GM12878 (cell line): ENCODE measurements around the gene BMPR2. TPM values are rescaled to one million over a fixed set of nuclear protein-coding genes. Genes with fewer than 3 reads are reported as not detected.

Experiments
- ATAC-seq: fragments of 200-7000 bp; cut with Tn5 transposase; 3 replicates; pipeline ENCODE4 v1.9.1; 2020; ENCODE audit warnings: mild to moderate bottlenecking, moderate library complexity
- BruUV-seq: library from RNA; stranded (reverse); fragments of 400-500 nt; replicated peaks from 2 replicates; lab custom pipeline; 2021; lab: Mats Ljungman, UMichigan
- CTCF ChIA-PET: fragments of 300-600 bp; sonication (Branson Sonifier 250); formaldehyde crosslinking; extraction: SDS; loops from one replicate; lab custom pipeline; 2021; ENCODE audit warnings: inconsistent platforms; lab: Yijun Ruan, JAX
- POLR2A ChIA-PET: fragments of 350-600 bp; formaldehyde crosslinking; extraction: SDS; loops from one replicate; lab custom pipeline; 2021; ENCODE audit warnings: inconsistent platforms; lab: Charles Lee
- RAD21 ChIA-PET: fragments of 300-600 bp; sonication (Branson Sonifier 250); formaldehyde crosslinking; loops from one replicate; lab custom pipeline; 2023; ENCODE audit warnings: antibody characterized with exemption; ENCODE audit not compliant: unreplicated experiment; lab: Charles Lee
- SMC1A ChIA-PET: fragments of 300-600 bp; sonication (Branson Sonifier 250); formaldehyde crosslinking; loops from one replicate; lab custom pipeline; 2023; ENCODE audit not compliant: unreplicated experiment, uncharacterized antibody; lab: Charles Lee
- DNase-seq: peaks from one replicate; pipeline ENCODE4 v3.0.0-alpha.2; 2011; ENCODE audit warnings: low read depth, low spot score
- FAIRE-seq: peaks from 3 replicates; lab custom pipeline; 2011; peaks lifted over from hg19 to GRCh38; lab: Jason Lieb, UNC
- H2AFZ ChIP-seq: 2 replicates; pipeline ENCODE4 v1.6.0; 2011; ENCODE audit warnings: low read depth, low read length, control low read depth; ENCODE audit not compliant: control insufficient read depth
- H3K27ac ChIP-seq: 2 replicates; pipeline ENCODE4 v1.5.1; 2011; ENCODE audit warnings: control low read depth; ENCODE audit not compliant: control insufficient read depth, insufficient read depth
- H3K27me3 ChIP-seq, 2 experiments: replicated peaks in 1 of 2; 2 replicates each; pipeline versions ENCODE4 v1.6.0 to v1.6.1; 2011; ENCODE audit warnings: low read length in 1 of 2; ENCODE audit not compliant: control insufficient read depth in 2 of 2, insufficient read depth in 2 of 2
- H3K36me3 ChIP-seq, 2 experiments: 2 replicates each; pipeline ENCODE4 v1.5.1; 2011; ENCODE audit warnings: low read length in 1 of 2; ENCODE audit not compliant: control insufficient read depth in 2 of 2, insufficient read depth in 2 of 2
- H3K4me1 ChIP-seq: 2 replicates; pipeline ENCODE4 v1.6.1; 2011; ENCODE audit warnings: mild to moderate bottlenecking, low read length, moderate library complexity, mixed read lengths; ENCODE audit not compliant: control insufficient read depth, insufficient read depth
- H3K4me2 ChIP-seq: 2 replicates; pipeline ENCODE4 v1.6.0; 2011; ENCODE audit warnings: control low read depth; ENCODE audit not compliant: control insufficient read depth, insufficient read depth
- H3K4me3 ChIP-seq: fragments of 200-600 bp; sonication (generic); 2 replicates; pipeline ENCODE4 v1.5.1; 2016
- H3K79me2 ChIP-seq: 2 replicates; pipeline ENCODE4 v1.6.0; 2011; ENCODE audit warnings: low read length; ENCODE audit not compliant: control insufficient read depth, insufficient read depth
- H3K9ac ChIP-seq: 2 replicates; pipeline ENCODE4 v1.8.0; 2011; ENCODE audit warnings: low read length, control low read depth, mixed read lengths; ENCODE audit not compliant: control insufficient read depth, insufficient read depth
- H3K9me3 ChIP-seq: replicated peaks from 3 replicates; pipeline ENCODE4 v1.5.1; 2011; ENCODE audit warnings: mild to moderate bottlenecking, low read length; ENCODE audit not compliant: control insufficient read depth, insufficient read depth
- H4K20me1 ChIP-seq: 2 replicates; pipeline ENCODE4 v1.6.0; 2011; ENCODE audit not compliant: control insufficient read depth, insufficient read depth
- BCL3 ChIP-seq: IDR thresholded peaks from 2 replicates; pipeline ENCODE4 v1.6.1; 2011; ENCODE audit warnings: borderline replicate concordance, low read depth, mild to moderate bottlenecking, moderate library complexity, low read length; ENCODE audit not compliant: insufficient read depth, poor library complexity, severe bottlenecking
- BRCA1 ChIP-seq: IDR thresholded peaks from 2 replicates; pipeline ENCODE4 v1.6.1; 2011; ENCODE audit warnings: low read depth, low read length, improper control_type of control experiment
- FOS ChIP-seq: IDR thresholded peaks from 3 replicates; pipeline ENCODE4 v1.6.1; 2011; ENCODE audit warnings: borderline replicate concordance; ENCODE audit not compliant: insufficient read length; ENCODE audit errors: extremely low read depth
- HDGF ChIP-seq: fragments of 450-650 bp; IDR thresholded peaks from 2 replicates; pipeline ENCODE4 v1.6.1; 2016; ENCODE audit warnings: antibody characterized with exemption
- MXI1 ChIP-seq: fragments of 150-350 bp; IDR thresholded peaks from 2 replicates; pipeline ENCODE4 v1.6.1; 2011; ENCODE audit warnings: low read depth, mild to moderate bottlenecking, inconsistent platforms, low read length, improper control_type of control experiment
- NBN ChIP-seq: fragments of 450-650 bp; IDR thresholded peaks from 2 replicates; pipeline ENCODE4 v1.6.1; 2016
- RB1 ChIP-seq: fragments of 450-650 bp; formaldehyde crosslinking; IDR thresholded peaks from 2 replicates; pipeline ENCODE4 v1.6.1; 2017; ENCODE audit warnings: mild to moderate bottlenecking, borderline replicate concordance
- YBX1 ChIP-seq: fragments of 450-650 bp; IDR thresholded peaks from 2 replicates; pipeline ENCODE4 v1.6.1; 2016; ENCODE audit warnings: antibody characterized with exemption
- ZZZ3 ChIP-seq: IDR thresholded peaks from 2 replicates; pipeline ENCODE4 v1.6.1; 2011; ENCODE audit warnings: low read depth; ENCODE audit not compliant: control insufficient read depth, insufficient read length
- WGBS: methylation state at CpG from one replicate; pipeline ENCODE4 v1.1.6; 2016; ENCODE audit warnings: low lambda C conversion rate; ENCODE audit not compliant: insufficient replicate concordance, insufficient coverage; ENCODE audit errors: missing lambda C conversion rate; 5-methylcytosine and 5-hydroxymethylcytosine counted together
- in situ Hi-C: fragments of 300-500 bp; cut with MboI; formaldehyde crosslinking; loops from 9 replicates; pipeline ENCODE4 v1.14.3; 2018; ENCODE audit warnings: mixed read lengths
- intact Hi-C: fragments of 100-400 bp; cut with micrococcal nuclease; formaldehyde crosslinking; loops from one replicate; pipeline ENCODE4 v1.14.2; 2022; ENCODE audit not compliant: unreplicated experiment
- polyA plus RNA-seq, 11 experiments: library from polyadenylated mRNA; depleted of rRNA in 4 of 11; unstranded in 6 of 11; stranded (reverse) in 5 of 11; fragments of >200 nt; fragmentation: Nextera tagmentation in 4 of 11; fragmentation: Illumina TruSeq in 1 of 11; extraction: Ambion mirVana in 4 of 11; extraction: Trizol in 1 of 11; gene quantifications; 1 replicate in 1 of 11; 2 replicates in 10 of 11; pipeline versions ENCODE4 v1.2.1 to v1.2.3, GENCODE V29; 2011 to 2016; ENCODE audit warnings: inconsistent platforms in 2 of 11, missing spikeins in 2 of 11, low read depth in 1 of 11
- total RNA-seq, 4 experiments: library from RNA; depleted of rRNA in 3 of 4; stranded (reverse); fragments of >200 nt in 3 of 4; fragmentation: Illumina TruSeq in 1 of 4; extraction: Trizol in 1 of 4; gene quantifications; 2 replicates each; pipeline versions ENCODE4 v1.2.1 to v1.2.3, GENCODE V29; 2013 to 2021
- TF ChIP-seq, protein P1 (sequence below): fragments of 450-650 bp; IDR thresholded peaks from 2 replicates; pipeline ENCODE4 v1.6.1; 2014; ENCODE audit warnings: mild to moderate bottlenecking

BMPR2 gene
- total and polyA plus RNA-seq, 10 of the 15 experiments (the other 5 are each of a cell fraction or from before 2014, with no cell fraction given): 2.4 to 33.0 (median 7.1) TPM

- no peak for TF ChIP-seq BCL3
- TF ChIP-seq RB1: no peak
- TF ChIP-seq FOS: no peak
- TF ChIP-seq HDGF: no peak
- no peak for TF ChIP-seq MXI1
- no peak for TF ChIP-seq YBX1
- no peak for TF ChIP-seq ZZZ3
- TF ChIP-seq, protein P1, sequence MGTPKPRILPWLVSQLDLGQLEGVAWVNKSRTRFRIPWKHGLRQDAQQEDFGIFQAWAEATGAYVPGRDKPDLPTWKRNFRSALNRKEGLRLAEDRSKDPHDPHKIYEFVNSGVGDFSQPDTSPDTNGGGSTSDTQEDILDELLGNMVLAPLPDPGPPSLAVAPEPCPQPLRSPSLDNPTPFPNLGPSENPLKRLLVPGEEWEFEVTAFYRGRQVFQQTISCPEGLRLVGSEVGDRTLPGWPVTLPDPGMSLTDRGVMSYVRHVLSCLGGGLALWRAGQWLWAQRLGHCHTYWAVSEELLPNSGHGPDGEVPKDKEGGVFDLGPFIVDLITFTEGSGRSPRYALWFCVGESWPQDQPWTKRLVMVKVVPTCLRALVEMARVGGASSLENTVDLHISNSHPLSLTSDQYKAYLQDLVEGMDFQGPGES: no peak
- no peak for TF ChIP-seq BRCA1
- TF ChIP-seq NBN: no peak
- TF ChIP-seq, all 136 proteins: peak for 0
- no peak overlapping the region for H3K4me3 ChIP-seq
- FAIRE-seq (no peak), ATAC-seq (no peak), DNase-seq (no peak)
- no peaks in the 10 kb centered on the region for H3K36me3 ChIP-seq
- no TSS peak for BruUV-seq
- CTCF ChIA-PET: no interaction called here
- H3K27me3 ChIP-seq: no peaks in the 10 kb centered on the region
- no peak overlapping the region for H3K27ac ChIP-seq
- SMC1A ChIA-PET: interaction anchor here (1.0 kb wide), 1 partner anchor 8 kb away, joined by 3 read pairs; no protein-coding TSS in a partner anchor
- RAD21 ChIA-PET: no interaction called here
- intact Hi-C loops (no loop called here), in situ Hi-C loops (no loop called here)
- no peak overlapping the region for H3K9ac ChIP-seq
- 98% methylated on average over 4 of the region's 4 CpGs for WGBS
- H4K20me1 ChIP-seq: no peaks in the 10 kb centered on the region
- H2AFZ ChIP-seq: no peak overlapping the region
- H3K79me2 ChIP-seq: no peaks in the 10 kb centered on the region
- H3K9me3 ChIP-seq: no peaks in the 10 kb centered on the region
- no peak overlapping the region for H3K4me2 ChIP-seq
- H3K4me1 ChIP-seq: no peaks in the 10 kb centered on the region
- POLR2A ChIA-PET: no interaction called here
Observed at GRCh38 chr2:202361108-202361507, 15.0 kb upstream of the BMPR2 start.
